NB4 (cell line): ENCODE data around the gene FAM169A.

Experiments
- CTCF ChIP-seq: IDR thresholded peaks from one replicate; pipeline ENCODE4 v1.5.1; 2012; ENCODE audit warnings: low read depth, low read length
- MAX ChIP-seq: IDR thresholded peaks from 2 replicates; pipeline ENCODE4 v1.6.1; 2011; ENCODE audit warnings: low read depth, low read length

- TF ChIP-seq MAX: no peak
- TF ChIP-seq CTCF: no peak
Observed at GRCh38 chr5:74865256-74865803, 857 bp downstream of the FAM169A start.
